Measurements from ENCODE around the gene SAYSD1.

Gene SAYSD1

GRCh38 chr6:39108041-39108839, 6.7 kb downstream of the SAYSD1 start:
- DNase-seq (ENCODE audit: low spot score): no peak

GRCh38 chr6:39107641-39108040, 7.3 kb downstream of the SAYSD1 start:
- DNase-seq (ENCODE audit: low spot score): no peak

- DNase-seq (ENCODE audit: low spot score): no peak
Observed at GRCh38 chr6:39107034-39107433, 8.0 kb downstream of the SAYSD1 start.

- DNase-seq (ENCODE audit: low spot score): no peak
Observed at GRCh38 chr6:39104528-39104927, 10.5 kb downstream of the SAYSD1 start.

- DNase-seq (ENCODE audit: low spot score): no peak
Observed at GRCh38 chr6:39102821-39103136, 12.2 kb downstream of the SAYSD1 start.

- DNase-seq (ENCODE audit: low spot score): no peak
Observed at GRCh38 chr6:39102071-39102820, 12.7 kb downstream of the SAYSD1 start.

GRCh38 chr6:39100358-39100757, 14.6 kb downstream of the SAYSD1 start:
- DNase-seq (ENCODE audit: low spot score): no peak

GRCh38 chr6:39095578-39095977, 19.4 kb downstream of the SAYSD1 start:
- no peak for DNase-seq (ENCODE audit: low spot score)

GRCh38 chr6:39093149-39093708, 21.8 kb downstream of the SAYSD1 start:
- no peak for DNase-seq (ENCODE audit: low spot score)

GRCh38 chr6:39092124-39092523, 22.9 kb downstream of the SAYSD1 start:
- DNase-seq (ENCODE audit: low spot score): no peak

- DNase-seq (ENCODE audit: low spot score): no peak
Observed at GRCh38 chr6:39091220-39091619, 23.8 kb downstream of the SAYSD1 start.

- DNase-seq (ENCODE audit: low spot score): no peak
Observed at GRCh38 chr6:39090036-39090435, 24.9 kb downstream of the SAYSD1 start.

GRCh38 chr6:39088331-39088730, 26.7 kb downstream of the SAYSD1 start:
- DNase-seq (ENCODE audit: low spot score): no peak

GRCh38 chr6:39087197-39087596, 27.8 kb downstream of the SAYSD1 start:
- no peak for DNase-seq (ENCODE audit: low spot score)

- DNase-seq (ENCODE audit: low spot score): no peak
Observed at GRCh38 chr6:39086711-39087110, 28.3 kb downstream of the SAYSD1 start.

- no peak for DNase-seq (ENCODE audit: low spot score)
Observed at GRCh38 chr6:39086294-39086693, 28.7 kb downstream of the SAYSD1 start.

- no peak for DNase-seq (ENCODE audit: low spot score)
Observed at GRCh38 chr6:39085129-39085797, 29.7 kb downstream of the SAYSD1 start.

- DNase-seq (ENCODE audit: low spot score): no peak
Observed at GRCh38 chr6:39084506-39084905, 30.5 kb downstream of the SAYSD1 start.

GRCh38 chr6:39083231-39083634, 31.8 kb downstream of the SAYSD1 start:
- DNase-seq (ENCODE audit: low spot score): no peak

GRCh38 chr6:39082310-39082709, 32.7 kb downstream of the SAYSD1 start:
- DNase-seq (ENCODE audit: low spot score): no peak

GRCh38 chr6:39080246-39080875, 34.6 kb downstream of the SAYSD1 start:
- no peak for DNase-seq (ENCODE audit: low spot score)

Measured in CD4-positive, alpha-beta T cell treated with Interleukin-6 at 100 ng/mL for 8 hours (primary cell).